Upper lobe of left lung (tissue), 4 donors: Measurements from ENCODE around the gene UBE2U.

Source experiments
- EP300 ChIP-seq, 4 donors: sonication (generic); formaldehyde crosslinking; IDR thresholded peaks; one replicate each; pipeline ENCODE4 v1.5.1; 2017; ENCODE audit warnings: antibody characterized with exemption in 4 of 4, control low read depth in 2 of 4
- POLR2AphosphoS5 ChIP-seq, 2 donors: sonication (generic); formaldehyde crosslinking; IDR thresholded peaks; one replicate each; pipeline ENCODE4 v1.5.1; 2017; ENCODE audit warnings: antibody characterized with exemption in 2 of 2
- TF ChIP-seq, protein P1 (sequence below), 6 experiments: fragments of 450-650 bp in 4 of 6; fragments of 200-600 bp in 2 of 6; sonication (generic) in 2 of 6; IDR thresholded peaks; one replicate each; pipeline ENCODE4 v1.5.1; 2016 to 2019; ENCODE audit warnings: antibody characterized with exemption in 6 of 6

DNA sequence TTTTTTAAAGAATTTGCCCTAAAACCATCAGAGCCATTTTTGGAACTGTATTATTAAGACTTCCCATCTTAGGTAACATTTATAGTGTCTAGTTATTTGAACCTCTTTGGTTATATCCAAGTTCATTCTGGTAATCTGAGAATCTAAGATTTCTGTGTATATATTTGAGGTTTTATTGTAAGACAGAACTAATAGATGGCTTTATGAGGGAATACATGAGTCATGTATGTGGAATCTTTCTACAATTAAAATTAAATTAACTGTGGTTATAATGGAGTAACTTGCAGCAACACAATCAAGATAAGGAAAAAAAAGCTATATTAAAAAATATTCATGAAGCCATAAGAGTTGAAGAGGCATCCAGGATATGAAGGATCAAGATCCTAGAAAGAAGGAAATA is 92.1 kb downstream of the UBE2U start:
- TF ChIP-seq, protein P1, sequence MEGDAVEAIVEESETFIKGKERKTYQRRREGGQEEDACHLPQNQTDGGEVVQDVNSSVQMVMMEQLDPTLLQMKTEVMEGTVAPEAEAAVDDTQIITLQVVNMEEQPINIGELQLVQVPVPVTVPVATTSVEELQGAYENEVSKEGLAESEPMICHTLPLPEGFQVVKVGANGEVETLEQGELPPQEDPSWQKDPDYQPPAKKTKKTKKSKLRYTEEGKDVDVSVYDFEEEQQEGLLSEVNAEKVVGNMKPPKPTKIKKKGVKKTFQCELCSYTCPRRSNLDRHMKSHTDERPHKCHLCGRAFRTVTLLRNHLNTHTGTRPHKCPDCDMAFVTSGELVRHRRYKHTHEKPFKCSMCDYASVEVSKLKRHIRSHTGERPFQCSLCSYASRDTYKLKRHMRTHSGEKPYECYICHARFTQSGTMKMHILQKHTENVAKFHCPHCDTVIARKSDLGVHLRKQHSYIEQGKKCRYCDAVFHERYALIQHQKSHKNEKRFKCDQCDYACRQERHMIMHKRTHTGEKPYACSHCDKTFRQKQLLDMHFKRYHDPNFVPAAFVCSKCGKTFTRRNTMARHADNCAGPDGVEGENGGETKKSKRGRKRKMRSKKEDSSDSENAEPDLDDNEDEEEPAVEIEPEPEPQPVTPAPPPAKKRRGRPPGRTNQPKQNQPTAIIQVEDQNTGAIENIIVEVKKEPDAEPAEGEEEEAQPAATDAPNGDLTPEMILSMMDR (IDR thresholded peaks at IDR 0.05): no peak
- TF ChIP-seq EP300 (IDR thresholded peaks at IDR 0.05): no peak
- no peak for TF ChIP-seq POLR2AphosphoS5 (IDR thresholded peaks at IDR 0.05)
